H1 (cell line): Measurements from ENCODE around the gene CCDC82. TPM values are rescaled to one million over a fixed set of nuclear protein-coding genes. Genes with fewer than 3 reads are reported as not detected.

Experiments used
- ASH2L ChIP-seq: fragments of 200-600, 300-600 bp; sonication (generic); IDR thresholded peaks from one replicate; pipeline ENCODE4 v1.7.1; 2017; ENCODE audit warnings: low read length
- CHD7 ChIP-seq: fragments of 300-600 bp; sonication (generic); IDR thresholded peaks from 2 replicates; pipeline ENCODE4 v1.7.1; 2012; ENCODE audit warnings: low read length, moderate library complexity, mild to moderate bottlenecking, inconsistent platforms; ENCODE audit not compliant: insufficient replicate concordance
- CTCF ChIP-seq, 3 experiments: IDR thresholded peaks; 1 replicate in 2 of 3; 2 replicates in 1 of 3; pipeline versions ENCODE4 v1.5.1 to v1.6.1; 2011; ENCODE audit warnings: low read length in 3 of 3, mild to moderate bottlenecking in 3 of 3, inconsistent platforms in 2 of 3, low read depth in 1 of 3, moderate library complexity in 1 of 3; ENCODE audit not compliant: insufficient read depth in 1 of 3; ENCODE audit errors: control extremely low read depth in 1 of 3
- E2F6 ChIP-seq: IDR thresholded peaks from 2 replicates; pipeline ENCODE4 v1.6.1; 2012; ENCODE audit warnings: inconsistent platforms
- KDM1A ChIP-seq: fragments of 200-600, 300-600 bp; sonication (generic); IDR thresholded peaks from 2 replicates; pipeline ENCODE4 v1.7.1; 2016; ENCODE audit warnings: mild to moderate bottlenecking, low read length, borderline replicate concordance
- KDM5A ChIP-seq: fragments of 200-600 bp; IDR thresholded peaks from 2 replicates; pipeline ENCODE4 v1.7.1; 2012; ENCODE audit warnings: mild to moderate bottlenecking, low read length, inconsistent platforms, mixed read lengths
- TEAD4 ChIP-seq: IDR thresholded peaks from 2 replicates; pipeline ENCODE4 v1.6.1; 2012; ENCODE audit warnings: low read depth, low read length, inconsistent platforms, mixed read lengths
- polyA plus RNA-seq, 7 experiments: library from polyadenylated mRNA; depleted of rRNA in 3 of 7; stranded (reverse) in 5 of 7; unstranded in 2 of 7; fragments of >200 nt in 5 of 7; fragments of 200-250 nt in 2 of 7; gene quantifications; 1 replicate in 5 of 7; 2 replicates in 1 of 7; 4 replicates in 1 of 7; pipeline versions ENCODE4 v1.2.1 to v1.2.3, GENCODE V29; 2011 to 2013; ENCODE audit warnings: missing spikeins in 2 of 7, mixed read lengths in 2 of 7
- total RNA-seq: library from RNA; stranded (reverse); fragmentation: NEBNext Ultra II Directional; extraction: Animal tissue kit (Norgen Biotek cat#: 25700); gene quantifications from 2 replicates; pipeline ENCODE4 v1.2.1, GENCODE V29; 2021

The CCDC82 gene
- total and polyA plus RNA-seq, 2 of the 8 experiments (the other 6 are each of a cell fraction or from before 2014, with no cell fraction given): 6.0 to 15.2 TPM

GRCh38 chr11:96328395-96329010 lies 61.2 kb downstream of the CCDC82 start (continued):
- TF ChIP-seq CHD7 (no peak), CTCF (IDR thresholded peaks at IDR 0.05; ENCODE audit: control extremely low read depth in 1 of 3, insufficient read depth in 1 of 3, low read depth in 1 of 3, low read length in 3 of 3) (no peak), E2F6 (no peak), ASH2L (no peak), KDM5A (no peak), KDM1A (no peak), TEAD4 (no peak)
